HepG2 (cell line): ENCODE data around the gene RTP3.

Experiments
- EEA1 ChIP-seq: sonication (generic); formaldehyde crosslinking; IDR thresholded peaks from 2 replicates; pipeline ENCODE4 v1.5.1; 2020; ENCODE audit warnings: mild to moderate bottlenecking, missing genetic modification reagents, borderline replicate concordance
- JUNB ChIP-seq: sonication (generic); formaldehyde crosslinking; IDR thresholded peaks from 2 replicates; pipeline ENCODE4 v1.8.0; 2022; ENCODE audit warnings: missing genetic modification reagents, mild to moderate bottlenecking, borderline replicate concordance
- KLF16 ChIP-seq, 2 experiments: sonication (generic) in 1 of 2; formaldehyde crosslinking in 1 of 2; IDR thresholded peaks; 2 replicates each; pipeline versions ENCODE4 v1.6.1 to v1.8.0; 2016 to 2023; ENCODE audit warnings: missing genetic modification reagents in 2 of 2, missing compliant biosample characterization in 1 of 2
- POLR2A ChIP-seq, 2 experiments: IDR thresholded peaks; 2 replicates each; pipeline ENCODE4 v1.6.1; 2011; ENCODE audit warnings: low read depth in 2 of 2, low read length in 2 of 2, mild to moderate bottlenecking in 1 of 2, moderate library complexity in 1 of 2; ENCODE audit not compliant: insufficient read depth in 1 of 2
- ZBTB1 ChIP-seq: sonication (generic); formaldehyde crosslinking; IDR thresholded peaks from 2 replicates; pipeline ENCODE4 v1.4.0; 2020; ENCODE audit warnings: missing genetic modification reagents, borderline replicate concordance
- ZBTB7B ChIP-seq: sonication (generic); formaldehyde crosslinking; IDR thresholded peaks from 2 replicates; pipeline ENCODE4 v1.4.0; 2020; ENCODE audit warnings: missing genetic modification reagents
- ZBTB8A ChIP-seq: sonication (generic); formaldehyde crosslinking; IDR thresholded peaks from 2 replicates; pipeline ENCODE4 v1.4.0; 2020; ENCODE audit warnings: mild to moderate bottlenecking, low read depth, missing genetic modification reagents, borderline replicate concordance
- ZNF224 ChIP-seq: sonication (generic); formaldehyde crosslinking; IDR thresholded peaks from 2 replicates; pipeline ENCODE4 v1.5.0; 2020; ENCODE audit warnings: mild to moderate bottlenecking, missing genetic modification reagents
- ZNF350 ChIP-seq: sonication (generic); formaldehyde crosslinking; IDR thresholded peaks from 2 replicates; pipeline ENCODE4 v1.4.0; 2020; ENCODE audit warnings: mild to moderate bottlenecking, low read depth, missing genetic modification reagents, borderline replicate concordance
- TF ChIP-seq, protein P1 (sequence below): sonication (generic); formaldehyde crosslinking; IDR thresholded peaks from 2 replicates; pipeline ENCODE4 v1.8.0; 2022; ENCODE audit warnings: missing genetic modification reagents, mild to moderate bottlenecking, borderline replicate concordance
- TF ChIP-seq, protein P2 (sequence below): sonication (generic); formaldehyde crosslinking; IDR thresholded peaks from 2 replicates; pipeline ENCODE4 v1.5.0; 2020; ENCODE audit warnings: mild to moderate bottlenecking, missing genetic modification reagents, moderate library complexity
- TF ChIP-seq, protein P3 (sequence below): sonication (generic); formaldehyde crosslinking; IDR thresholded peaks from 2 replicates; pipeline ENCODE4 v1.5.0; 2020; ENCODE audit warnings: mild to moderate bottlenecking, missing genetic modification reagents, borderline replicate concordance
- TF ChIP-seq, protein P4 (sequence below): sonication (generic); formaldehyde crosslinking; IDR thresholded peaks from 2 replicates; pipeline ENCODE4 v1.4.0; 2020; ENCODE audit warnings: missing genetic modification reagents
- TF ChIP-seq, protein P5 (sequence below): sonication (generic); formaldehyde crosslinking; IDR thresholded peaks from 2 replicates; pipeline ENCODE4 v1.4.0; 2020; ENCODE audit warnings: mild to moderate bottlenecking, low read depth, missing genetic modification reagents

DNA sequence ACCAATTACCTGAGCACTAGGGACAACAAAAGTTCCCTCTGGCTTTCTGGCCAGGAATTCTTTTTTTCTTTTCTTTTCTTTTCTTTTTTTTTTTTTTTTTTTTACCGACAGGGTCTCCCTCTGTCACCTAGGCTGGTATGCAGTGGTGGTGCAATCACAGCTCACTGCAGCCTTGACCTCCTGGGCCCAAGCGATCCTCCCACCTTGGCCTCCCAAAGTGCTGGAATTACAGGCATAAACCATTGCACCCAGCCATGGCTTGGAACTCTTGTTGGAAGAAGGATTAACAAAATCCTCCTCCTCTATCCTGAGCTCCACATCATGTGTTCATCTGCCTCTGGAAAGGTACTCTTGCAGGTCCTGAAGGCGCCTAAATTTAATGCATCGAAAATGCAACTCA is 30.2 kb upstream of the RTP3 start:
- no peak for TF ChIP-seq KLF16 (CRISPR knock-in tag; IDR thresholded peaks at IDR 0.05)
- TF ChIP-seq, protein P1, sequence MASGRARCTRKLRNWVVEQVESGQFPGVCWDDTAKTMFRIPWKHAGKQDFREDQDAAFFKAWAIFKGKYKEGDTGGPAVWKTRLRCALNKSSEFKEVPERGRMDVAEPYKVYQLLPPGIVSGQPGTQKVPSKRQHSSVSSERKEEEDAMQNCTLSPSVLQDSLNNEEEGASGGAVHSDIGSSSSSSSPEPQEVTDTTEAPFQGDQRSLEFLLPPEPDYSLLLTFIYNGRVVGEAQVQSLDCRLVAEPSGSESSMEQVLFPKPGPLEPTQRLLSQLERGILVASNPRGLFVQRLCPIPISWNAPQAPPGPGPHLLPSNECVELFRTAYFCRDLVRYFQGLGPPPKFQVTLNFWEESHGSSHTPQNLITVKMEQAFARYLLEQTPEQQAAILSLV: no peak
- TF ChIP-seq, protein P2, sequence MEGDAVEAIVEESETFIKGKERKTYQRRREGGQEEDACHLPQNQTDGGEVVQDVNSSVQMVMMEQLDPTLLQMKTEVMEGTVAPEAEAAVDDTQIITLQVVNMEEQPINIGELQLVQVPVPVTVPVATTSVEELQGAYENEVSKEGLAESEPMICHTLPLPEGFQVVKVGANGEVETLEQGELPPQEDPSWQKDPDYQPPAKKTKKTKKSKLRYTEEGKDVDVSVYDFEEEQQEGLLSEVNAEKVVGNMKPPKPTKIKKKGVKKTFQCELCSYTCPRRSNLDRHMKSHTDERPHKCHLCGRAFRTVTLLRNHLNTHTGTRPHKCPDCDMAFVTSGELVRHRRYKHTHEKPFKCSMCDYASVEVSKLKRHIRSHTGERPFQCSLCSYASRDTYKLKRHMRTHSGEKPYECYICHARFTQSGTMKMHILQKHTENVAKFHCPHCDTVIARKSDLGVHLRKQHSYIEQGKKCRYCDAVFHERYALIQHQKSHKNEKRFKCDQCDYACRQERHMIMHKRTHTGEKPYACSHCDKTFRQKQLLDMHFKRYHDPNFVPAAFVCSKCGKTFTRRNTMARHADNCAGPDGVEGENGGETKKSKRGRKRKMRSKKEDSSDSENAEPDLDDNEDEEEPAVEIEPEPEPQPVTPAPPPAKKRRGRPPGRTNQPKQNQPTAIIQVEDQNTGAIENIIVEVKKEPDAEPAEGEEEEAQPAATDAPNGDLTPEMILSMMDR: no peak
- no peak for TF ChIP-seq ZBTB1 (CRISPR knock-in tag)
- TF ChIP-seq ZBTB7B (CRISPR knock-in tag): no peak
- no peak for TF ChIP-seq EEA1 (CRISPR knock-in tag)
- TF ChIP-seq, protein P3, sequence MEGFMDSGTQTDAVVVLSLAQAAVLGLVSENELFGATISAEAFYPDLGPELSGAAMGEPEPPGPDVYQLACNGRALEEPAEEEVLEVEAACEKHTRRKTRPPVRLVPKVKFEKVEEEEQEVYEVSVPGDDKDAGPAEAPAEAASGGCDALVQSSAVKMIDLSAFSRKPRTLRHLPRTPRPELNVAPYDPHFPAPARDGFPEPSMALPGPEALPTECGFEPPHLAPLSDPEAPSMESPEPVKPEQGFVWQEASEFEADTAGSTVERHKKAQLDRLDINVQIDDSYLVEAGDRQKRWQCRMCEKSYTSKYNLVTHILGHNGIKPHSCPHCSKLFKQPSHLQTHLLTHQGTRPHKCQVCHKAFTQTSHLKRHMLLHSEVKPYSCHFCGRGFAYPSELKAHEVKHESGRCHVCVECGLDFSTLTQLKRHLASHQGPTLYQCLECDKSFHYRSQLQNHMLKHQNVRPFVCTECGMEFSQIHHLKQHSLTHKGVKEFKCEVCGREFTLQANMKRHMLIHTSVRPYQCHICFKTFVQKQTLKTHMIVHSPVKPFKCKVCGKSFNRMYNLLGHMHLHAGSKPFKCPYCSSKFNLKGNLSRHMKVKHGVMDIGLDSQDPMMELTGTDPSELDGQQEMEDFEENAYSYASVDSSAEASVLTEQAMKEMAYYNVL (CRISPR knock-in tag): no peak
- no peak for TF ChIP-seq POLR2A (IDR thresholded peaks at IDR 0.05; ENCODE audit: insufficient read depth in 1 of 2, low read depth in 2 of 2, low read length in 2 of 2)
- no peak for TF ChIP-seq JUNB (CRISPR knock-in tag)
- TF ChIP-seq, protein P4, sequence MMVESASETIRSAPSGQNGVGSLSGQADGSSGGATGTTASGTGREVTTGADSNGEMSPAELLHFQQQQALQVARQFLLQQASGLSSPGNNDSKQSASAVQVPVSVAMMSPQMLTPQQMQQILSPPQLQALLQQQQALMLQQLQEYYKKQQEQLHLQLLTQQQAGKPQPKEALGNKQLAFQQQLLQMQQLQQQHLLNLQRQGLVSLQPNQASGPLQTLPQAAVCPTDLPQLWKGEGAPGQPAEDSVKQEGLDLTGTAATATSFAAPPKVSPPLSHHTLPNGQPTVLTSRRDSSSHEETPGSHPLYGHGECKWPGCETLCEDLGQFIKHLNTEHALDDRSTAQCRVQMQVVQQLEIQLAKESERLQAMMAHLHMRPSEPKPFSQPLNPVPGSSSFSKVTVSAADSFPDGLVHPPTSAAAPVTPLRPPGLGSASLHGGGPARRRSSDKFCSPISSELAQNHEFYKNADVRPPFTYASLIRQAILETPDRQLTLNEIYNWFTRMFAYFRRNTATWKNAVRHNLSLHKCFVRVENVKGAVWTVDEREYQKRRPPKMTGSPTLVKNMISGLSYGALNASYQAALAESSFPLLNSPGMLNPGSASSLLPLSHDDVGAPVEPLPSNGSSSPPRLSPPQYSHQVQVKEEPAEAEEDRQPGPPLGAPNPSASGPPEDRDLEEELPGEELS (CRISPR knock-in tag): no peak
- TF ChIP-seq ZBTB8A (CRISPR knock-in tag): no peak
- no peak for TF ChIP-seq ZNF224 (CRISPR knock-in tag)
- TF ChIP-seq, protein P5, sequence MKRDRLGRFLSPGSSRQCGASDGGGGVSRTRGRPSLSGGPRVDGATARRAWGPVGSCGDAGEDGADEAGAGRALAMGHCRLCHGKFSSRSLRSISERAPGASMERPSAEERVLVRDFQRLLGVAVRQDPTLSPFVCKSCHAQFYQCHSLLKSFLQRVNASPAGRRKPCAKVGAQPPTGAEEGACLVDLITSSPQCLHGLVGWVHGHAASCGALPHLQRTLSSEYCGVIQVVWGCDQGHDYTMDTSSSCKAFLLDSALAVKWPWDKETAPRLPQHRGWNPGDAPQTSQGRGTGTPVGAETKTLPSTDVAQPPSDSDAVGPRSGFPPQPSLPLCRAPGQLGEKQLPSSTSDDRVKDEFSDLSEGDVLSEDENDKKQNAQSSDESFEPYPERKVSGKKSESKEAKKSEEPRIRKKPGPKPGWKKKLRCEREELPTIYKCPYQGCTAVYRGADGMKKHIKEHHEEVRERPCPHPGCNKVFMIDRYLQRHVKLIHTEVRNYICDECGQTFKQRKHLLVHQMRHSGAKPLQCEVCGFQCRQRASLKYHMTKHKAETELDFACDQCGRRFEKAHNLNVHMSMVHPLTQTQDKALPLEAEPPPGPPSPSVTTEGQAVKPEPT (CRISPR knock-in tag): no peak
- TF ChIP-seq ZNF350 (CRISPR knock-in tag): no peak
